ENCODE results near the gene TCF4. TPM values are rescaled to one million over a fixed set of nuclear protein-coding genes. Genes with fewer than 3 reads are reported as not detected.

TCF4 gene
- total RNA-seq, 1 experiment from 2014 or later: 12.5 TPM

DNA sequence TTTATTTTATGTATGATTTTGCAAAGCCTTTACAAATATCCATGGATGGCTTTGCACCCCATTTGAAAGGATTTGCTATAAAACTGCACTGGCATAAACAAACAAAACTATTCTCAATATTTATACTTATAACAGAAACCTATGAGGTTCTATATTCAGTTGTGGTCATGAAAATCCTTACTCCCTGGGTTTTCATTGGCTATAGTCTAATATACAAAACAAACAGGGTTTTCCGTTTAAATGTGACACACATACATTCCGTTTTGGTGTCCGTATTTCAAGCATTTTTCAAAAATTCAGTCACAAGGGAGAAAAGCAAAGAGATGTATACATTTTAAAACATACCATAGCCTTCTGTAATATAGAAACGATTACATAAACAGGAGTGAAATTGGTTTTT, 100.0 kb downstream of the TCF4 start:
- H3F3A ChIP-seq (ENCODE audit: low read length, unreplicated experiment): no peaks in the 10 kb centered on the region
- no peak overlapping the region for H2AFZ ChIP-seq (ENCODE audit: low read length)
- no peaks in the 10 kb centered on the region for H3K9me2 ChIP-seq (replicated peaks; ENCODE audit: low read length)
- H3K4me1 ChIP-seq (ENCODE audit: insufficient read depth, low read length): no peaks in the 10 kb centered on the region
- DNase-seq (no peak), ATAC-seq (no peak)
- CTCF ChIA-PET: no interaction called here
- POLR2A ChIA-PET (ENCODE audit: unreplicated experiment): no interaction called here
- TF ChIP-seq EZH2 (IDR thresholded peaks at IDR 0.05; ENCODE audit: low read length, unreplicated experiment) (no peak), EZH2phosphoT487 (IDR thresholded peaks at IDR 0.05; ENCODE audit: borderline replicate concordance, low read length) (no peak)
- TF ChIP-seq, protein P1, sequence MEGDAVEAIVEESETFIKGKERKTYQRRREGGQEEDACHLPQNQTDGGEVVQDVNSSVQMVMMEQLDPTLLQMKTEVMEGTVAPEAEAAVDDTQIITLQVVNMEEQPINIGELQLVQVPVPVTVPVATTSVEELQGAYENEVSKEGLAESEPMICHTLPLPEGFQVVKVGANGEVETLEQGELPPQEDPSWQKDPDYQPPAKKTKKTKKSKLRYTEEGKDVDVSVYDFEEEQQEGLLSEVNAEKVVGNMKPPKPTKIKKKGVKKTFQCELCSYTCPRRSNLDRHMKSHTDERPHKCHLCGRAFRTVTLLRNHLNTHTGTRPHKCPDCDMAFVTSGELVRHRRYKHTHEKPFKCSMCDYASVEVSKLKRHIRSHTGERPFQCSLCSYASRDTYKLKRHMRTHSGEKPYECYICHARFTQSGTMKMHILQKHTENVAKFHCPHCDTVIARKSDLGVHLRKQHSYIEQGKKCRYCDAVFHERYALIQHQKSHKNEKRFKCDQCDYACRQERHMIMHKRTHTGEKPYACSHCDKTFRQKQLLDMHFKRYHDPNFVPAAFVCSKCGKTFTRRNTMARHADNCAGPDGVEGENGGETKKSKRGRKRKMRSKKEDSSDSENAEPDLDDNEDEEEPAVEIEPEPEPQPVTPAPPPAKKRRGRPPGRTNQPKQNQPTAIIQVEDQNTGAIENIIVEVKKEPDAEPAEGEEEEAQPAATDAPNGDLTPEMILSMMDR (conservative IDR thresholded peaks at IDR 0.05; ENCODE audit: low read depth, low read length): no peak
- no TSS peak for BruUV-seq (replicated peaks)
- H3K4me3 ChIP-seq (ENCODE audit: low read length): no peak overlapping the region
- no peaks in the 10 kb centered on the region for H4K20me1 ChIP-seq (ENCODE audit: low read length)
- H3K9me3 ChIP-seq (ENCODE audit: low read length): no peaks in the 10 kb centered on the region
- no peak overlapping the region for H3K9ac ChIP-seq (ENCODE audit: low read length)
- no peak overlapping the region for H3K27ac ChIP-seq (ENCODE audit: low read length)
- H3K79me2 ChIP-seq (ENCODE audit: low read length): no peaks in the 10 kb centered on the region
- no peaks in the 10 kb centered on the region for H3K36me3 ChIP-seq (ENCODE audit: low read depth, low read length)
- no peaks in the 10 kb centered on the region for H3K27me3 ChIP-seq (ENCODE audit: low read length)
- intact Hi-C loops (cut with micrococcal nuclease): no loop called here
- no peak overlapping the region for H3K4me2 ChIP-seq (ENCODE audit: low read length)

DNA sequence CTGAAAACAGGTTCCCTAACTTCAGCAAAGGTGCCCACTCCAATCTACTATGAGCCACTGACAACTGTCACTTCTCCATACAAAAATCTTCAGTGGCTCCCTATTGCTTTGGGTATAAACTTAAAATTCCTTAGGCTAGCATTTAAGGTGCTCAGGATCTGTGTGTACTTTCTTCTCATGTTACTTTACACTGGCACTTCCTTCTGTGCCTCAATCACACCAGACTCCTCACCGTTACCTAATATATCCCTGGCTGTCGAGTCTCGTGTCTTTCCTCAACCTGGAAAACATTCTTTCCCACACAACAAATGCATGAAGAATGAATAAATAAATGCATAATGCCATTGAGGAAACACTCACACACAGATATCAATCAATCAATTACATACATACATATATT, 101.1 kb downstream of the TCF4 start:
- Histone ChIP-seq H3K4me1 (ENCODE audit: insufficient read depth, low read length) (no peaks in the 10 kb centered on the region), H4K20me1 (ENCODE audit: low read length) (no peaks in the 10 kb centered on the region), H3K4me2 (ENCODE audit: low read length) (no peak overlapping the region), H3K79me2 (ENCODE audit: low read length) (no peaks in the 10 kb centered on the region), H3K27me3 (ENCODE audit: low read length) (no peaks in the 10 kb centered on the region), H3K9me2 (replicated peaks; ENCODE audit: low read length) (no peaks in the 10 kb centered on the region), H3K27ac (ENCODE audit: low read length) (no peak overlapping the region), H3F3A (ENCODE audit: low read length, unreplicated experiment) (no peaks in the 10 kb centered on the region), H3K9ac (ENCODE audit: low read length) (no peak overlapping the region), H3K9me3 (ENCODE audit: low read length) (no peaks in the 10 kb centered on the region), H3K36me3 (ENCODE audit: low read depth, low read length) (no peaks in the 10 kb centered on the region), H2AFZ (ENCODE audit: low read length) (no peak overlapping the region), H3K4me3 (ENCODE audit: low read length) (no peak overlapping the region)
- ChIA-PET POLR2A (ENCODE audit: unreplicated experiment) (no interaction called here), CTCF (no interaction called here)
- intact Hi-C loops (cut with micrococcal nuclease): no loop called here
- DNase-seq: no peak
- no TSS peak for BruUV-seq (replicated peaks)
- no peak for TF ChIP-seq EZH2 (IDR thresholded peaks at IDR 0.05; ENCODE audit: low read length, unreplicated experiment)
- no peak for TF ChIP-seq EZH2phosphoT487 (IDR thresholded peaks at IDR 0.05; ENCODE audit: borderline replicate concordance, low read length)
- TF ChIP-seq, protein P1 (conservative IDR thresholded peaks at IDR 0.05; ENCODE audit: low read depth, low read length): no peak
- ATAC-seq: no peak

DNA sequence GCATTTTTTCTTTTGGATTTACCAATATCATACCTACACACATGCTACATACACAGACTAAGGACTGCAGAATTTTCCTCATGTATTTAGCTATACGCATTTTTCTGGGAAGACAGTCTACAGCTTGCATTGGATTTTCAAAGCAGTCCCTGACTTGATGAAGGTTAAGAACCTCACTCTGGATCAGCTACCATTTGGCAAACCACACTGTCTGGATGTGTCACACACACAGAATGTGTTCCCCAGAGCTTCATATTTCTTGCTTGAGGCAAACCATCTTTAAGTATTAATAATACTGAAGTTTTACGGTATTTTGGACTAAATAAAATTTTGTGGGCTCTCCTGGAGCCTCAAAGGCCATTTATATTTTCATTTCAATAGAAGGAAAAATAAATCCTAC, 102.3 kb downstream of the TCF4 start:
- H3K36me3 ChIP-seq (ENCODE audit: low read depth, low read length): no peaks in the 10 kb centered on the region
- intact Hi-C loops (cut with micrococcal nuclease): no loop called here
- BruUV-seq (replicated peaks): no TSS peak

More for the DNA sequence above, 102.3 kb downstream of the TCF4 start:
- Histone ChIP-seq H3K4me1 (ENCODE audit: insufficient read depth, low read length) (no peaks in the 10 kb centered on the region), H3K79me2 (ENCODE audit: low read length) (no peaks in the 10 kb centered on the region), H3K4me2 (ENCODE audit: low read length) (no peak overlapping the region), H3K9me3 (ENCODE audit: low read length) (no peaks in the 10 kb centered on the region), H3K4me3 (ENCODE audit: low read length) (no peak overlapping the region), H3K9ac (ENCODE audit: low read length) (no peak overlapping the region), H2AFZ (ENCODE audit: low read length) (no peak overlapping the region), H3K27ac (ENCODE audit: low read length) (no peak overlapping the region), H4K20me1 (ENCODE audit: low read length) (no peaks in the 10 kb centered on the region), H3F3A (ENCODE audit: low read length, unreplicated experiment) (no peaks in the 10 kb centered on the region), H3K27me3 (ENCODE audit: low read length) (no peaks in the 10 kb centered on the region), H3K9me2 (replicated peaks; ENCODE audit: low read length) (no peaks in the 10 kb centered on the region)
- ATAC-seq (no peak), DNase-seq (no peak)
- ChIA-PET POLR2A (ENCODE audit: unreplicated experiment) (interaction anchor here (0.6 kb wide), 1 partner anchor 12 kb away, joined by 4 read pairs; no protein-coding TSS in a partner anchor), CTCF (interaction anchor here (0.6 kb wide), 1 partner anchor 159 kb away, joined by 3 read pairs; no protein-coding TSS in a partner anchor)
- no peak for TF ChIP-seq EZH2 (IDR thresholded peaks at IDR 0.05; ENCODE audit: low read length, unreplicated experiment)
- TF ChIP-seq EZH2phosphoT487 (IDR thresholded peaks at IDR 0.05; ENCODE audit: borderline replicate concordance, low read length): no peak
- TF ChIP-seq, protein P1 (conservative IDR thresholded peaks at IDR 0.05; ENCODE audit: low read depth, low read length): no peak
